ENCODE measurements around the gene RHOV. TPM values are rescaled to one million over a fixed set of nuclear protein-coding genes. Genes with fewer than 3 reads are reported as not detected.
A peak's percentile ranks its signal among the peaks of the same experiment; 100 is the strongest.

Gene RHOV
- total RNA-seq, 1 donor from 2014 or later: 0.61 TPM

- Histone ChIP-seq H3K27ac (ENCODE audit: low read depth, low read length) (no peak overlapping the region), H4K20me1 (ENCODE audit: insufficient read depth, low read length) (peaks cover 71% of the 10 kb centered on the region), H3K9me3 (ENCODE audit: insufficient read depth, low read depth, low read length) (no peaks in the 10 kb centered on the region), H3K36me3 (ENCODE audit: insufficient read depth, low read length) (peaks cover 25% of the 10 kb centered on the region), H3K4me1 (ENCODE audit: insufficient read depth, low read length) (peaks cover 8% of the 10 kb centered on the region), H3K4me3 (ENCODE audit: insufficient read depth, low read depth, low read length) (no peak overlapping the region), H3K4me2 (ENCODE audit: low read length) (no peak overlapping the region), H2AFZ (ENCODE audit: low read depth, low read length) (no peak overlapping the region), H3K79me2 (ENCODE audit: insufficient read depth, low read length) (peaks cover 45% of the 10 kb centered on the region), H3K27me3 (ENCODE audit: insufficient read depth, low read length) (no peaks in the 10 kb centered on the region), H3K9ac (ENCODE audit: low read length) (no peak overlapping the region)
- H3K27ac Mint-ChIP-seq (ENCODE audit: unreplicated experiment): no peak overlapping the region
- TF ChIP-seq, protein P1, sequence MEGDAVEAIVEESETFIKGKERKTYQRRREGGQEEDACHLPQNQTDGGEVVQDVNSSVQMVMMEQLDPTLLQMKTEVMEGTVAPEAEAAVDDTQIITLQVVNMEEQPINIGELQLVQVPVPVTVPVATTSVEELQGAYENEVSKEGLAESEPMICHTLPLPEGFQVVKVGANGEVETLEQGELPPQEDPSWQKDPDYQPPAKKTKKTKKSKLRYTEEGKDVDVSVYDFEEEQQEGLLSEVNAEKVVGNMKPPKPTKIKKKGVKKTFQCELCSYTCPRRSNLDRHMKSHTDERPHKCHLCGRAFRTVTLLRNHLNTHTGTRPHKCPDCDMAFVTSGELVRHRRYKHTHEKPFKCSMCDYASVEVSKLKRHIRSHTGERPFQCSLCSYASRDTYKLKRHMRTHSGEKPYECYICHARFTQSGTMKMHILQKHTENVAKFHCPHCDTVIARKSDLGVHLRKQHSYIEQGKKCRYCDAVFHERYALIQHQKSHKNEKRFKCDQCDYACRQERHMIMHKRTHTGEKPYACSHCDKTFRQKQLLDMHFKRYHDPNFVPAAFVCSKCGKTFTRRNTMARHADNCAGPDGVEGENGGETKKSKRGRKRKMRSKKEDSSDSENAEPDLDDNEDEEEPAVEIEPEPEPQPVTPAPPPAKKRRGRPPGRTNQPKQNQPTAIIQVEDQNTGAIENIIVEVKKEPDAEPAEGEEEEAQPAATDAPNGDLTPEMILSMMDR (IDR thresholded peaks at IDR 0.05; ENCODE audit: insufficient read depth, low read depth, low read length): no peak
- TF ChIP-seq EZH2 (IDR thresholded peaks at IDR 0.05; ENCODE audit: insufficient read depth, low read length): no peak
- H3K36me3 Mint-ChIP-seq (ENCODE audit: low read depth, unreplicated experiment): peaks cover 19% of the 10 kb centered on the region
- H3K9me3 Mint-ChIP-seq (ENCODE audit: unreplicated experiment): no peaks in the 10 kb centered on the region
- peak overlapping the region; percentile 60 for H3K4me3 Mint-ChIP-seq (ENCODE audit: unreplicated experiment)
- DNase-seq (ENCODE audit: low read depth): no peak
- no peak for FAIRE-seq
- no peaks in the 10 kb centered on the region for H3K27me3 Mint-ChIP-seq (ENCODE audit: low read depth, unreplicated experiment)
- H3K4me1 Mint-ChIP-seq (ENCODE audit: low read depth, unreplicated experiment): peaks cover 2% of the 10 kb centered on the region
These were observed 27.0 kb upstream of the RHOV start for GRCh38 chr15:40901053-40901443.

- H2AFZ ChIP-seq (ENCODE audit: low read depth, low read length): no peak overlapping the region
- peaks cover 19% of the 10 kb centered on the region for H3K36me3 Mint-ChIP-seq (ENCODE audit: low read depth, unreplicated experiment)
These were observed 26.4 kb upstream of the RHOV start for GRCh38 chr15:40900256-40901052.

More at GRCh38 chr15:40900256-40901052, 26.4 kb upstream of the RHOV start:
- no peak overlapping the region for H3K4me3 ChIP-seq (ENCODE audit: insufficient read depth, low read depth, low read length)
- H4K20me1 ChIP-seq (ENCODE audit: insufficient read depth, low read length): peaks cover 71% of the 10 kb centered on the region
- no peaks in the 10 kb centered on the region for H3K9me3 Mint-ChIP-seq (ENCODE audit: unreplicated experiment)
- no peaks in the 10 kb centered on the region for H3K27me3 ChIP-seq (ENCODE audit: insufficient read depth, low read length)
- TF ChIP-seq, protein P1 (IDR thresholded peaks at IDR 0.05; ENCODE audit: insufficient read depth, low read depth, low read length): no peak
- no peak for TF ChIP-seq EZH2 (IDR thresholded peaks at IDR 0.05; ENCODE audit: insufficient read depth, low read length)
- no peak overlapping the region for H3K27ac Mint-ChIP-seq (ENCODE audit: unreplicated experiment)
- H3K9me3 ChIP-seq (ENCODE audit: insufficient read depth, low read depth, low read length): no peaks in the 10 kb centered on the region
- peaks cover 8% of the 10 kb centered on the region for H3K4me1 Mint-ChIP-seq (ENCODE audit: low read depth, unreplicated experiment)
- H3K4me3 Mint-ChIP-seq (ENCODE audit: unreplicated experiment): peak overlapping the region; percentile 60
- FAIRE-seq: no peak
- H3K4me1 ChIP-seq (ENCODE audit: insufficient read depth, low read length): peaks cover 6% of the 10 kb centered on the region
- no peak overlapping the region for H3K4me2 ChIP-seq (ENCODE audit: low read length)
- H3K79me2 ChIP-seq (ENCODE audit: insufficient read depth, low read length): peaks cover 51% of the 10 kb centered on the region
- no peak overlapping the region for H3K9ac ChIP-seq (ENCODE audit: low read length)
- H3K27me3 Mint-ChIP-seq (ENCODE audit: low read depth, unreplicated experiment): no peaks in the 10 kb centered on the region
- H3K27ac ChIP-seq (ENCODE audit: low read depth, low read length): no peak overlapping the region
- no peak for DNase-seq (ENCODE audit: low read depth)
- H3K36me3 ChIP-seq (ENCODE audit: insufficient read depth, low read length): peaks cover 28% of the 10 kb centered on the region

All from astrocyte (in vitro differentiated cells and primary cell).